GM12878 (cell line): Measurements from ENCODE around the gene SNED1.

Experiments used
- BCL11A ChIP-seq: IDR thresholded peaks from 2 replicates; pipeline ENCODE4 v1.6.1; 2011; ENCODE audit warnings: low read depth, low read length
- CHD2 ChIP-seq: IDR thresholded peaks from 2 replicates; pipeline ENCODE4 v1.6.1; 2011; ENCODE audit warnings: low read depth, low read length, improper control_type of control experiment, borderline replicate concordance
- CTCF ChIP-seq, 3 experiments: IDR thresholded peaks in 2 of 3; conservative IDR thresholded peaks in 1 of 3; 2 replicates each; pipeline ENCODE4 v1.5.1; 2011; ENCODE audit warnings: low read depth in 3 of 3, low read length in 3 of 3, mild to moderate bottlenecking in 3 of 3, control low read depth in 2 of 3, moderate library complexity in 2 of 3, inconsistent platforms in 1 of 3, mixed read lengths in 1 of 3; ENCODE audit not compliant: control insufficient read depth in 2 of 3, insufficient read depth in 1 of 3; ENCODE audit errors: extremely low read depth in 1 of 3
- FOS ChIP-seq: IDR thresholded peaks from 3 replicates; pipeline ENCODE4 v1.6.1; 2011; ENCODE audit warnings: borderline replicate concordance; ENCODE audit not compliant: insufficient read length; ENCODE audit errors: extremely low read depth
- FOXM1 ChIP-seq: IDR thresholded peaks from 2 replicates; pipeline ENCODE4 v1.6.1; 2012; ENCODE audit warnings: low read depth, mild to moderate bottlenecking, inconsistent platforms, low read length, moderate library complexity
- HDAC2 ChIP-seq: fragments of 200-600 bp; sonication (generic); IDR thresholded peaks from 2 replicates; pipeline ENCODE4 v1.6.1; 2017
- JUNB ChIP-seq: IDR thresholded peaks from 2 replicates; pipeline ENCODE4 v1.6.1; 2016; ENCODE audit warnings: antibody characterized with exemption, mild to moderate bottlenecking
- MYB ChIP-seq: fragments of 150-350 bp; IDR thresholded peaks from 2 replicates; pipeline ENCODE4 v1.6.1; 2014; ENCODE audit warnings: mild to moderate bottlenecking, low read depth, low read length, borderline replicate concordance
- MYC ChIP-seq: IDR thresholded peaks from 2 replicates; pipeline ENCODE4 v1.6.1; 2011; ENCODE audit warnings: mild to moderate bottlenecking, low read length, moderate library complexity, inconsistent platforms; ENCODE audit not compliant: insufficient read depth, insufficient replicate concordance, insufficient read length, severe bottlenecking
- PKNOX1 ChIP-seq: fragments of 450-650 bp; IDR thresholded peaks from 2 replicates; pipeline ENCODE4 v1.6.1; 2016; ENCODE audit warnings: mild to moderate bottlenecking
- POLR2A ChIP-seq: IDR thresholded peaks from 2 replicates; pipeline ENCODE4 v1.6.1; 2011; ENCODE audit warnings: low read depth, mild to moderate bottlenecking, low read length
- POLR2AphosphoS2 ChIP-seq: IDR thresholded peaks from 2 replicates; pipeline ENCODE4 v1.6.1; 2011; ENCODE audit warnings: low read depth, mild to moderate bottlenecking, low read length, improper control_type of control experiment, moderate library complexity
- RAD21 ChIP-seq: IDR thresholded peaks from 2 replicates; pipeline ENCODE4 v1.6.1; 2011; ENCODE audit warnings: mild to moderate bottlenecking, low read depth, low read length, moderate library complexity; ENCODE audit not compliant: insufficient read depth
- RCOR1 ChIP-seq: conservative IDR thresholded peaks from 2 replicates; pipeline ENCODE4 v1.6.1; 2012; ENCODE audit warnings: low read depth, low read length, improper control_type of control experiment

GRCh38 chr2:241002275-241003046 lies 4.0 kb downstream of the SNED1 start:
- no peak for TF ChIP-seq PKNOX1
- no peak for TF ChIP-seq RCOR1
- TF ChIP-seq POLR2A, result no peak
- no peak for TF ChIP-seq MYB
- TF ChIP-seq POLR2AphosphoS2, result no peak
- no peak for TF ChIP-seq CTCF (IDR thresholded peaks at IDR 0.05 in 2 of 3, conservative IDR thresholded peaks at IDR 0.05 in 1 of 3; ENCODE audit: control insufficient read depth in 2 of 3, extremely low read depth in 1 of 3, insufficient read depth in 1 of 3, low read depth in 3 of 3, low read length in 3 of 3)
- TF ChIP-seq FOXM1, result no peak
- no peak for TF ChIP-seq RAD21
- no peak for TF ChIP-seq HDAC2
- no peak for TF ChIP-seq BCL11A
- TF ChIP-seq MYC, result no peak
- TF ChIP-seq JUNB, result no peak
- TF ChIP-seq CHD2, result no peak
- no peak for TF ChIP-seq FOS
